Measurements from ENCODE around the gene EPS15. TPM values are rescaled to one million over a fixed set of nuclear protein-coding genes. Genes with fewer than 3 reads are reported as not detected.

The EPS15 gene
- total RNA-seq, 1 donor from 2014 or later: 37.1 TPM

- Histone ChIP-seq H3K27me3 (ENCODE audit: control insufficient read depth, insufficient read depth, low read length) (no peaks in the 10 kb centered on the region), H3K36me3 (ENCODE audit: control insufficient read depth, insufficient read depth, low read length) (no peaks in the 10 kb centered on the region), H3K4me3 (ENCODE audit: low read depth, low read length) (no peak overlapping the region)
- DNase-seq (ENCODE audit: low read depth): no peak
- no peak for TF ChIP-seq CTCF (IDR thresholded peaks at IDR 0.05; ENCODE audit: insufficient read depth, low read length, poor library complexity, severe bottlenecking)
Observed at GRCh38 chr1:51425273-51425672, 93.8 kb downstream of the EPS15 start.

GRCh38 chr1:51423073-51423821, 95.8 kb downstream of the EPS15 start:
- DNase-seq (ENCODE audit: low read depth): no peak
- no peaks in the 10 kb centered on the region for H3K36me3 ChIP-seq (ENCODE audit: control insufficient read depth, insufficient read depth, low read length)
- no peak for TF ChIP-seq CTCF (IDR thresholded peaks at IDR 0.05; ENCODE audit: insufficient read depth, low read length, poor library complexity, severe bottlenecking)
- no peaks in the 10 kb centered on the region for H3K27me3 ChIP-seq (ENCODE audit: control insufficient read depth, insufficient read depth, low read length)
- H3K4me3 ChIP-seq (ENCODE audit: low read depth, low read length): no peak overlapping the region

- no peak for TF ChIP-seq CTCF (IDR thresholded peaks at IDR 0.05; ENCODE audit: insufficient read depth, low read length, poor library complexity, severe bottlenecking)
- DNase-seq (ENCODE audit: low read depth): no peak
- Histone ChIP-seq H3K4me3 (ENCODE audit: low read depth, low read length) (no peak overlapping the region), H3K27me3 (ENCODE audit: control insufficient read depth, insufficient read depth, low read length) (no peaks in the 10 kb centered on the region), H3K36me3 (ENCODE audit: control insufficient read depth, insufficient read depth, low read length) (no peaks in the 10 kb centered on the region)
Observed at GRCh38 chr1:51422367-51423072, 96.5 kb downstream of the EPS15 start.

GRCh38 chr1:51421964-51422363, 97.1 kb downstream of the EPS15 start:
- peak; percentile 39 for DNase-seq (ENCODE audit: low read depth)
- Histone ChIP-seq H3K4me3 (ENCODE audit: low read depth, low read length) (no peak overlapping the region), H3K27me3 (ENCODE audit: control insufficient read depth, insufficient read depth, low read length) (no peaks in the 10 kb centered on the region), H3K36me3 (ENCODE audit: control insufficient read depth, insufficient read depth, low read length) (no peaks in the 10 kb centered on the region)
- no peak for TF ChIP-seq CTCF (IDR thresholded peaks at IDR 0.05; ENCODE audit: insufficient read depth, low read length, poor library complexity, severe bottlenecking)

GRCh38 chr1:51420867-51421627, 98.0 kb downstream of the EPS15 start:
- no peaks in the 10 kb centered on the region for H3K36me3 ChIP-seq (ENCODE audit: control insufficient read depth, insufficient read depth, low read length)
- H3K4me3 ChIP-seq (ENCODE audit: low read depth, low read length): no peak overlapping the region
- H3K27me3 ChIP-seq (ENCODE audit: control insufficient read depth, insufficient read depth, low read length): no peaks in the 10 kb centered on the region
- no peak for DNase-seq (ENCODE audit: low read depth)
- no peak for TF ChIP-seq CTCF (IDR thresholded peaks at IDR 0.05; ENCODE audit: insufficient read depth, low read length, poor library complexity, severe bottlenecking)

All from kidney epithelial cell (primary cell).